Nephron (organoid): ENCODE measurements around the gene RUNDC3A.
A peak's percentile ranks its signal among the peaks of the same experiment; 100 is the strongest.

Source experiments
- H3K27ac Mint-ChIP-seq, 3 experiments: 2 replicates each; pipeline ENCODE4 v1.8.0; 2020; ENCODE audit warnings: mixed read lengths in 3 of 3, mild to moderate bottlenecking in 2 of 3, moderate library complexity in 1 of 3
- H3K27me3 Mint-ChIP-seq: 2 replicates; pipeline ENCODE4 v1.8.0; 2021; ENCODE audit warnings: low read depth, mild to moderate bottlenecking, moderate library complexity, mixed read lengths
- H3K36me3 Mint-ChIP-seq: 2 replicates; pipeline ENCODE4 v1.8.0; 2020; ENCODE audit warnings: low read depth, mixed read lengths
- H3K4me1 Mint-ChIP-seq: 2 replicates; pipeline ENCODE4 v1.8.0; 2020; ENCODE audit warnings: mixed read lengths
- H3K4me3 Mint-ChIP-seq, 3 experiments: 2 replicates each; pipeline ENCODE4 v1.8.0; 2020; ENCODE audit warnings: mild to moderate bottlenecking in 3 of 3, mixed read lengths in 3 of 3, moderate library complexity in 2 of 3
- H3K9me3 Mint-ChIP-seq: 2 replicates; pipeline ENCODE4 v1.8.0; 2020; ENCODE audit warnings: mixed read lengths
- CTCF ChIP-seq, 3 experiments: fragments of 200-600 bp; sonication (generic); IDR thresholded peaks; one replicate each; pipeline ENCODE4 v1.5.0; 2021; ENCODE audit warnings: antibody characterized with exemption in 3 of 3; ENCODE audit not compliant: unreplicated experiment in 3 of 3

The RUNDC3A gene

GRCh38 chr17:44293509-44294226 is 14.7 kb upstream of the RUNDC3A start:
- H3K4me1 Mint-ChIP-seq: no peaks in the 10 kb centered on the region
- no peak overlapping the region for H3K27ac Mint-ChIP-seq
- no peaks in the 10 kb centered on the region for H3K9me3 Mint-ChIP-seq
- no peak for TF ChIP-seq CTCF (IDR thresholded peaks at IDR 0.05; ENCODE audit: unreplicated experiment in 3 of 3)
- peaks cover 24% of the 10 kb centered on the region for H3K27me3 Mint-ChIP-seq
- H3K4me3 Mint-ChIP-seq: no peak overlapping the region
- no peaks in the 10 kb centered on the region for H3K36me3 Mint-ChIP-seq

- Mint-ChIP-seq H3K4me1 (no peaks in the 10 kb centered on the region), H3K27me3 (peaks cover 17% of the 10 kb centered on the region), H3K27ac (no peak overlapping the region), H3K9me3 (no peaks in the 10 kb centered on the region), H3K36me3 (no peaks in the 10 kb centered on the region), H3K4me3 (no peak overlapping the region)
- TF ChIP-seq CTCF (IDR thresholded peaks at IDR 0.05; ENCODE audit: unreplicated experiment in 3 of 3): no peak
Observed at GRCh38 chr17:44297975-44298374, 10.4 kb upstream of the RUNDC3A start.

- Mint-ChIP-seq H3K27me3 (peaks cover 25% of the 10 kb centered on the region), H3K27ac (no peak overlapping the region), H3K9me3 (no peaks in the 10 kb centered on the region), H3K36me3 (no peaks in the 10 kb centered on the region), H3K4me3 (no peak overlapping the region), H3K4me1 (peaks cover 8% of the 10 kb centered on the region)
- no peak for TF ChIP-seq CTCF (IDR thresholded peaks at IDR 0.05; ENCODE audit: unreplicated experiment in 3 of 3)
Observed at GRCh38 chr17:44304651-44305050, 3.8 kb upstream of the RUNDC3A start.

- H3K4me1 Mint-ChIP-seq: peaks cover 8% of the 10 kb centered on the region
- H3K4me3 Mint-ChIP-seq: peak overlapping the region; percentile 69 to 77 (median 77)
- H3K9me3 Mint-ChIP-seq: no peaks in the 10 kb centered on the region
- H3K36me3 Mint-ChIP-seq: no peaks in the 10 kb centered on the region
- TF ChIP-seq CTCF (IDR thresholded peaks at IDR 0.05; ENCODE audit: unreplicated experiment in 3 of 3): no peak
- H3K27ac Mint-ChIP-seq: peak overlapping the region in 1 of 3 experiments; percentile 40
- H3K27me3 Mint-ChIP-seq: peaks cover 39% of the 10 kb centered on the region
Observed at GRCh38 chr17:44307387-44308186, 814 bp upstream of the RUNDC3A start.

GRCh38 chr17:44308865-44309264 is 464 bp downstream of the RUNDC3A start:
- H3K27me3 Mint-ChIP-seq: peaks cover 50% of the 10 kb centered on the region
- no peak for TF ChIP-seq CTCF (IDR thresholded peaks at IDR 0.05; ENCODE audit: unreplicated experiment in 3 of 3)
- peak overlapping the region; percentile 32 to 48 (median 42) for H3K4me3 Mint-ChIP-seq
- no peaks in the 10 kb centered on the region for H3K36me3 Mint-ChIP-seq
- H3K27ac Mint-ChIP-seq: no peak overlapping the region
- H3K9me3 Mint-ChIP-seq: no peaks in the 10 kb centered on the region
- H3K4me1 Mint-ChIP-seq: peaks cover 8% of the 10 kb centered on the region
